22Rv1 (cell line): Measurements from ENCODE around the gene TMEM209.

Experiments used
- CTCF ChIP-seq: fragments of 450-650 bp; IDR thresholded peaks from 2 replicates; pipeline ENCODE4 v1.5.1; 2017; ENCODE audit warnings: mild to moderate bottlenecking
- ZFX ChIP-seq: fragments of 450-650 bp; IDR thresholded peaks from 2 replicates; pipeline ENCODE4 v1.6.1; 2017; ENCODE audit warnings: antibody characterized with exemption, borderline replicate concordance

DNA sequence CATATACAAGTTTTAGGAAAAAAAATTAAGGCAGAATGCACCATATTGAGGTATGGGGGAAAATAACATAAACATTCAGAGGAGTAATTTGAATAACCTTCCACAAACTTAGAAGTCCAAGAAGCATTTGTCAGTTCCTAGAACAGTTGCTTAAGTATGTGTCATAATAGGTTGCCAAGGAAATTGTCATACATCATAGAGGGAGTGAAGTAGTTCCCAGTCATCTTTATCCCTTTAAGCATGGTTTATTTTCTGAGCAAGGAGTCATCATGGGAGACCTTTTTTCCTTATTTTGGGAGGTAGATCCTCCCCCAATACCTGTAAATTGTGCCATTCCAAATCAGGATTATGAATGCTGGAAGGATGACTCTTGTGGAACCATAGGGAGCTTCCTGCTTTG lies 2.4 kb upstream of the TMEM209 start, which contains the start of gene SSMEM1:
- no peak for TF ChIP-seq CTCF
- TF ChIP-seq ZFX, result no peak
